ENCODE data around the gene FAF1.

The FAF1 gene

GRCh38 chr1:50523548-50523947, 436.5 kb downstream of the FAF1 start:
- no peak for TF ChIP-seq CTCF (IDR thresholded peaks at IDR 0.05)
- DNase-seq = no peak
- peaks cover 0 to 7% (median 0%) of the 10 kb centered on the region in 3 donors for H3K9me3 ChIP-seq

GRCh38 chr1:50522691-50523342, 437.2 kb downstream of the FAF1 start:
- no peak overlapping the region for H3K4me3 ChIP-seq
- no peak for DNase-seq
- TF ChIP-seq CTCF (IDR thresholded peaks at IDR 0.05) = no peak
- H3K27ac ChIP-seq = no peak overlapping the region
- H3K9me3 ChIP-seq = peaks cover 0 to 7% (median 0%) of the 10 kb centered on the region in 3 donors
- no peaks in the 10 kb centered on the region for H3K4me1 ChIP-seq
- intact Hi-C loops (cut with DNase I; ENCODE audit: low total_unique reads) = no loop called here
- H3K27me3 ChIP-seq = no peaks in the 10 kb centered on the region
- peaks cover 4 to 13% (median 9%) of the 10 kb centered on the region in 3 donors for H3K36me3 ChIP-seq

More at GRCh38 chr1:50523548-50523947, 436.5 kb downstream of the FAF1 start:
- Histone ChIP-seq H3K4me1 (no peaks in the 10 kb centered on the region), H3K4me3 (no peak overlapping the region), H3K27ac (no peak overlapping the region), H3K36me3 (peaks cover 4 to 13% (median 9%) of the 10 kb centered on the region in 3 donors), H3K27me3 (no peaks in the 10 kb centered on the region)
- intact Hi-C loops (cut with DNase I; ENCODE audit: low total_unique reads) = no loop called here

GRCh38 chr1:50521703-50522102, 438.4 kb downstream of the FAF1 start:
- no peak for TF ChIP-seq CTCF (IDR thresholded peaks at IDR 0.05)
- peaks cover 4 to 10% (median 9%) of the 10 kb centered on the region in 3 donors for H3K36me3 ChIP-seq
- intact Hi-C loops (cut with DNase I; ENCODE audit: low total_unique reads) = no loop called here
- no peaks in the 10 kb centered on the region for H3K4me1 ChIP-seq
- no peak overlapping the region for H3K27ac ChIP-seq
- no peak overlapping the region for H3K4me3 ChIP-seq
- DNase-seq = no peak
- H3K9me3 ChIP-seq = peaks cover 0 to 7% (median 0%) of the 10 kb centered on the region in 3 donors
- H3K27me3 ChIP-seq = no peaks in the 10 kb centered on the region

GRCh38 chr1:50517488-50517887, 442.6 kb downstream of the FAF1 start:
- intact Hi-C loops (cut with DNase I; ENCODE audit: low total_unique reads) = no loop called here
- H3K27me3 ChIP-seq = no peaks in the 10 kb centered on the region
- H3K9me3 ChIP-seq = no peaks in the 10 kb centered on the region
- H3K36me3 ChIP-seq = peaks cover 5 to 31% (median 23%) of the 10 kb centered on the region in 3 donors
- no peak for TF ChIP-seq CTCF (IDR thresholded peaks at IDR 0.05)
- no peaks in the 10 kb centered on the region for H3K4me1 ChIP-seq
- H3K27ac ChIP-seq = no peak overlapping the region
- DNase-seq = no peak
- H3K4me3 ChIP-seq = no peak overlapping the region

GRCh38 chr1:50516056-50516455, 444.0 kb downstream of the FAF1 start:
- intact Hi-C loops (cut with DNase I; ENCODE audit: low total_unique reads) = no loop called here
- no peak overlapping the region for H3K27ac ChIP-seq

More at GRCh38 chr1:50516056-50516455, 444.0 kb downstream of the FAF1 start:
- no peaks in the 10 kb centered on the region for H3K4me1 ChIP-seq
- no peaks in the 10 kb centered on the region for H3K27me3 ChIP-seq
- DNase-seq = no peak
- H3K4me3 ChIP-seq = no peak overlapping the region
- TF ChIP-seq CTCF (IDR thresholded peaks at IDR 0.05) = no peak
- peaks cover 5 to 34% (median 30%) of the 10 kb centered on the region in 3 donors for H3K36me3 ChIP-seq
- H3K9me3 ChIP-seq = no peaks in the 10 kb centered on the region

Measured in tibial artery (tissue), 4 donors.